Stimulated activated CD4-positive, alpha-beta T cell treated with anti-CD3 and anti-CD28 coated beads, Interleukin-1b, Interleukin-23, amount 100 ng/mL, for 4 hours (primary cell): ENCODE results near the gene OXER1.

Source experiments
- DNase-seq, 2 donors: peaks; one replicate each; pipeline ENCODE4 v3.0.0-alpha.2; 2020; ENCODE audit warnings: low read depth in 2 of 2

Gene OXER1

GRCh38 chr2:42764096-42764495 lies at the start of gene OXER1:
Gene OXER1, minus strand, starts transcription at chr2:42764135. Its CDS starts 73 bp downstream, at chr2:42764062.
- no peak for DNase-seq

- DNase-seq: no peak
Measured at GRCh38 chr2:42812899-42813479, 49.1 kb upstream of the OXER1 start.

GRCh38 chr2:42810971-42811811 lies 47.3 kb upstream of the OXER1 start:
- DNase-seq: peak; percentile 15 to 37

- DNase-seq: peak; percentile 91 to 96
Measured at GRCh38 chr2:42810121-42810970, 46.4 kb upstream of the OXER1 start.

- peak in 1 of 2 donors; percentile 36 for DNase-seq
Measured at GRCh38 chr2:42809819-42810120, 45.8 kb upstream of the OXER1 start.

GRCh38 chr2:42809131-42809818 lies 45.3 kb upstream of the OXER1 start:
- no peak for DNase-seq

- DNase-seq: no peak
Measured at GRCh38 chr2:42808301-42808700, 44.4 kb upstream of the OXER1 start.

GRCh38 chr2:42806786-42807185 lies 42.9 kb upstream of the OXER1 start:
- DNase-seq: no peak

- DNase-seq: no peak
Measured at GRCh38 chr2:42804891-42805290, 41.0 kb upstream of the OXER1 start.

GRCh38 chr2:42804338-42804737 lies 40.4 kb upstream of the OXER1 start:
- DNase-seq: no peak

- DNase-seq: no peak
Measured at GRCh38 chr2:42802150-42802549, 38.2 kb upstream of the OXER1 start.

GRCh38 chr2:42801381-42801780 lies 37.4 kb upstream of the OXER1 start:
- no peak for DNase-seq

- no peak for DNase-seq
Measured at GRCh38 chr2:42800981-42801380, 37.0 kb upstream of the OXER1 start.

GRCh38 chr2:42800461-42800962 lies 36.6 kb upstream of the OXER1 start:
- no peak for DNase-seq

- no peak for DNase-seq
Measured at GRCh38 chr2:42799881-42800280, 35.9 kb upstream of the OXER1 start.

GRCh38 chr2:42797281-42797680 lies 33.3 kb upstream of the OXER1 start:
- DNase-seq: no peak

- DNase-seq: no peak
Measured at GRCh38 chr2:42796427-42797248, 32.7 kb upstream of the OXER1 start.

GRCh38 chr2:42795841-42796301 lies 31.9 kb upstream of the OXER1 start:
- no peak for DNase-seq

GRCh38 chr2:42795275-42795674 lies 31.3 kb upstream of the OXER1 start:
- no peak for DNase-seq

- no peak for DNase-seq
Measured at GRCh38 chr2:42794271-42795046, 30.5 kb upstream of the OXER1 start.
